ENCODE results near the gene TPM1.

DNA sequence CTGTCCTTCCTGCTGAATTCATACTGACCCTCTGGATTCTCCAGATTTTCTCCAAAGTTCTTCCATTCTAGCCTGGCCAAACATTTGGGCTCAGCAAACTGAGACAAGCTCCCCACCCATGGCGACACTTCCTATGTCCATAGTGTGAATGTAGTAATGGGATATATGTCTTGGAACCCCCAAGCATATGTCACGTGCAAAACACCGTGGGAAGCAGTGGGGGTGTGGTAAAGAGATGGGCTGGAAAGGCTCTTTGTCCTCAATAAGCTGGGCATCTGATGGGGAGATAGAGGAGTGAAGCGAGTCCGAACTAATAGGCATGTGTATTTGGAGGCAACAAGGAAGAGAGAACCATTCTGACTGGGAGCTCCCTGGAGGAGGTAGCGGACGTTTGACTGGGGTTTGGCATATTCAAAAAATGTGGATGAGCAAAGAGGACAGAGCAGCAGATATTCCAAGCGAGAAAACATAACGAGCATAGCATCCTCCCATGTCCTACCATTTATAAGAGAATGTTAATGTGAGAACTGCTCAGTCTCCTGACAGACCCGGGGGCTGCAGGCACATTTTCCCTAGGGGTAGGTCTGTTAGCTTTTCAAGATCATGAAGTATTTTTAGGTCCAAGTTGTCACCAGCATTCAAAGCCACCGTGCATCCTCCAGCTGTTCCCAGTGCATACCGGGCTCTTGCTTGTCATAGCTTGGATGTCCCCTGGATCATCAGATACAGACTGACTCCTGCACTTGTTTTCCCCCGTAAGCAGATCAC, 25.6 kb downstream of the TPM1 start:
- TF ChIP-seq, protein P1, sequence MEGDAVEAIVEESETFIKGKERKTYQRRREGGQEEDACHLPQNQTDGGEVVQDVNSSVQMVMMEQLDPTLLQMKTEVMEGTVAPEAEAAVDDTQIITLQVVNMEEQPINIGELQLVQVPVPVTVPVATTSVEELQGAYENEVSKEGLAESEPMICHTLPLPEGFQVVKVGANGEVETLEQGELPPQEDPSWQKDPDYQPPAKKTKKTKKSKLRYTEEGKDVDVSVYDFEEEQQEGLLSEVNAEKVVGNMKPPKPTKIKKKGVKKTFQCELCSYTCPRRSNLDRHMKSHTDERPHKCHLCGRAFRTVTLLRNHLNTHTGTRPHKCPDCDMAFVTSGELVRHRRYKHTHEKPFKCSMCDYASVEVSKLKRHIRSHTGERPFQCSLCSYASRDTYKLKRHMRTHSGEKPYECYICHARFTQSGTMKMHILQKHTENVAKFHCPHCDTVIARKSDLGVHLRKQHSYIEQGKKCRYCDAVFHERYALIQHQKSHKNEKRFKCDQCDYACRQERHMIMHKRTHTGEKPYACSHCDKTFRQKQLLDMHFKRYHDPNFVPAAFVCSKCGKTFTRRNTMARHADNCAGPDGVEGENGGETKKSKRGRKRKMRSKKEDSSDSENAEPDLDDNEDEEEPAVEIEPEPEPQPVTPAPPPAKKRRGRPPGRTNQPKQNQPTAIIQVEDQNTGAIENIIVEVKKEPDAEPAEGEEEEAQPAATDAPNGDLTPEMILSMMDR (IDR thresholded peaks at IDR 0.05), result no peak
- TF ChIP-seq ZFX (IDR thresholded peaks at IDR 0.05; ENCODE audit: borderline replicate concordance), result no peak
